ENCODE results near the gene NEU4. TPM values are rescaled to one million over a fixed set of nuclear protein-coding genes. Genes with fewer than 3 reads are reported as not detected.

The NEU4 gene
- total RNA-seq, 1 donor from 2014 or later: not detected

DNA sequence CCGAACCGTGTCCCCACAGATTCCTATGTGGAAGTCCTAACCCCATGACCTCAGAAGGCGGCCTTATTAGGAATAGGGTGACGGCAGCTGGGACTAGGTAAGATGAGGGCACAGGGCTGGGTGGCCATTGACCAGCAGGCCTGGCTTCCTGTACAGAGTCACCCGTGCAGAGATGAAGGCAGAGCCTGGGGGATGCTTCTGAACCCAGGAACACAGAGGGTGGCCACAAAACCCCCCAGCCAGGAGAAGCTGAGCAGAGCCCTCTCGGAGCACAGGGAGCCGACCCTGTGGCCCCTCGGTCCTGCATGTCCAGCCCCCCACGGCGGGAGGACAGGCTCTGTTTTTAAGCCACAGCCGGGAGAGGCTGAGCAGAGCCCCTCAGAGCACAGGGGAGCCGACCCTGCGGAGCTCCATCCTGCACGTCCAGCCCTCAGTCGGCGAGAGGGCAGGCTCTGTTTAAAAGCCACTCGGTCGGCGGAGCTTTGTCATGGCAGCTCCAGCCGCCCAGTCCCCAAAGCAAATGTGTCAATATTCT lies 47.0 kb downstream of the NEU4 start:
- H3K4me3 ChIP-seq (ENCODE audit: low read depth, low read length): no peak overlapping the region
- DNase-seq (ENCODE audit: low read depth): no peak
- TF ChIP-seq, protein P1, sequence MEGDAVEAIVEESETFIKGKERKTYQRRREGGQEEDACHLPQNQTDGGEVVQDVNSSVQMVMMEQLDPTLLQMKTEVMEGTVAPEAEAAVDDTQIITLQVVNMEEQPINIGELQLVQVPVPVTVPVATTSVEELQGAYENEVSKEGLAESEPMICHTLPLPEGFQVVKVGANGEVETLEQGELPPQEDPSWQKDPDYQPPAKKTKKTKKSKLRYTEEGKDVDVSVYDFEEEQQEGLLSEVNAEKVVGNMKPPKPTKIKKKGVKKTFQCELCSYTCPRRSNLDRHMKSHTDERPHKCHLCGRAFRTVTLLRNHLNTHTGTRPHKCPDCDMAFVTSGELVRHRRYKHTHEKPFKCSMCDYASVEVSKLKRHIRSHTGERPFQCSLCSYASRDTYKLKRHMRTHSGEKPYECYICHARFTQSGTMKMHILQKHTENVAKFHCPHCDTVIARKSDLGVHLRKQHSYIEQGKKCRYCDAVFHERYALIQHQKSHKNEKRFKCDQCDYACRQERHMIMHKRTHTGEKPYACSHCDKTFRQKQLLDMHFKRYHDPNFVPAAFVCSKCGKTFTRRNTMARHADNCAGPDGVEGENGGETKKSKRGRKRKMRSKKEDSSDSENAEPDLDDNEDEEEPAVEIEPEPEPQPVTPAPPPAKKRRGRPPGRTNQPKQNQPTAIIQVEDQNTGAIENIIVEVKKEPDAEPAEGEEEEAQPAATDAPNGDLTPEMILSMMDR (conservative IDR thresholded peaks at IDR 0.05; ENCODE audit: low read depth, low read length): no peak

DNA sequence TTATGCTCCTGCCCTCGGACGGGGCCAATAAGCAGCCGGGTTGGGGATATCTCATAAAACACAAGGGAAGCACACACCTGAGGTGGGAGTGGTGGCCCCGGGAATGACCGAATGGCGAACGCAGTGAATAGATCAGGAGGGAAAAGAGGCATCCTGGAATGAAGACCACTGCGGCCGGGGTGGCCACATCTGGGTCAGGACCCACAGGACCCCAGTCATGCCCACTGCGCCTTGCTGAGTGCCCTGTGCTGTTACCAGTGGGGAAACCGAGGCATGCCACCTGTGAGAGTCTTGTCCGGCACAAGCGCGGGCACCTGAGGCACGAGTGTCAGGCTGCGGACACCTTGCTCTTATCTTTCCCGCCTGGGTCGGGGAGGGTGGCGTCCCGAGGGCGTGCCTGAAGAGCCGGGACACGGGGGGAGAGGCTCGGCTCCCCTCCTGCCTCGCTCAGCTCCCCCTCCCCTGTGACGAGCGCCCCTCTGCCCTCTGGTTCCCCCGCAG lies 48.1 kb downstream of the NEU4 start:
- DNase-seq (ENCODE audit: low read depth): no peak
- TF ChIP-seq, protein P1 (conservative IDR thresholded peaks at IDR 0.05; ENCODE audit: low read depth, low read length): no peak
- H3K4me3 ChIP-seq (ENCODE audit: low read depth, low read length): no peak overlapping the region

DNA sequence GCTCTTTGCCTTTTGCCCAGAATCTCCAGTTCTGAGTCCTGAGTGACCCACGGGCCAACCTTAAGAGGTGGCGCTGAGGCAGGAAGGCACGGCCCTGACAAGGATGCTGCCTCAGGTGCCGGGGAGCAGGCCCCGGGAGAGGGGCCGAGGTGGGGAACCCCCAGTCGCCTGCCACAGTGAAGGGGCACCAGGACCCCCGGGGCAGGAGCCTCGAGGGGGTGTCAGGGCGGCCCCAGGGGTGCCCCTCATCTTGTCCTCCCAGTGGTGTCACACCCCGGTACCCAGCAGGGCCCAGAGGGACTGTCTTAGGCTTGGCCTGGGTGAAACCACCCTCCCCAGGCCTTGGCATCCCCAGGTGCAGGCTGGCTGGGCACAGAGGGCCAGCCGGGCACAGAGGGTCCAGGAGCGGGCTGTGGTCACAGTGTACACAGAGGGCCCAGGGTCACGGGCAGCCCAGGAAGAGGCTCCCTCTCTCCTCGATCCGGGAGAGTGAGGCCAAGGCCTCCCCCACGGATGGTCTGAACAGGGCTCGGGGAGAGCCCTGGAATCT lies 48.7 kb downstream of the NEU4 start:
- H3K4me3 ChIP-seq (ENCODE audit: low read depth, low read length): no peak overlapping the region
- TF ChIP-seq, protein P1 (conservative IDR thresholded peaks at IDR 0.05; ENCODE audit: low read depth, low read length): no peak
- DNase-seq (ENCODE audit: low read depth): no peak

DNA sequence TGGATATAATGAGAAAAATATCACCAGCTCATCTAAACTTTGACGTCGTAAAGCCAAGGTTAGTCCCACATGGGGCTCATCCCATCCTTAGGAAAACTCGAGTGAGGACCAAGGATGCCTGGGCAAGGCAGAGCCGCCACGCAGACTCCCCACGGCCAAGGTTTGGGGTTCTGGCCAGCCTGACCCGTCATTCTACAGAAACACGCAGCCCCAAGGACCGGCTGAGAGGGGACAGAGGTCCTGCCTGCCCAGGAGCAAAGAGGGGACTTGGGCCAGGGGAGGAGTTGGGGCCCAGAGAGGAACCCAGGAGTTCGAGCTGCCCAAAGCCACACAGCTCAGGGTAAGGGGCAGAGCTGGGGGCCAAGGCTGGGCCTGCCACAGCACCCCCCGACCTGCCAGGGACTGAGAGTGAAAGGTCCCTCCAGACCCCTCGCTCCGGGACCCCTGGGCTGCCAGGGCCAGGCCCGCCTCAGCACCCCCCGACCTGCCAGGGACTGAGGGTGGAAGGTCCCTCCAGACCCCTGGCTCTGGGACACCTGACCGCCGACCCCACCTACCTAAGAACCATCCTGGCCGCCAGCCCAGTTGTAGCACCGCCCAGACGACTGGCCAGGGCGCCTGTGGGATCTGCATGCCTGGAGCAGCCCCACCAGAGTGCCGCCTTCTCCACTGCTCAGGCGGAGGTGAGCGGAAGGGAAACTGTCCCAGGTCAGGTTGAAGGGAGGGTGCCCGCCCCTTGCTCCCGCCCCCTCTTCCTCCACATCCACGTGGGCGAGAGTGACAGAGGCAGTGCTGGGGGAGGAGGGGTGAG lies 49.4 kb downstream of the NEU4 start, which contains the start of gene PDCD1:
Gene PDCD1, minus strand, starts transcription at position 689 of the 811 bp plus-strand sequence. Its CDS starts 56 bp downstream, at position 633.
- TF ChIP-seq, protein P1 (conservative IDR thresholded peaks at IDR 0.05; ENCODE audit: low read depth, low read length): no peak
- no peak within 1 kb of the TSS for H3K4me3 ChIP-seq (ENCODE audit: low read depth, low read length)
- no peak for DNase-seq (ENCODE audit: low read depth)

DNA sequence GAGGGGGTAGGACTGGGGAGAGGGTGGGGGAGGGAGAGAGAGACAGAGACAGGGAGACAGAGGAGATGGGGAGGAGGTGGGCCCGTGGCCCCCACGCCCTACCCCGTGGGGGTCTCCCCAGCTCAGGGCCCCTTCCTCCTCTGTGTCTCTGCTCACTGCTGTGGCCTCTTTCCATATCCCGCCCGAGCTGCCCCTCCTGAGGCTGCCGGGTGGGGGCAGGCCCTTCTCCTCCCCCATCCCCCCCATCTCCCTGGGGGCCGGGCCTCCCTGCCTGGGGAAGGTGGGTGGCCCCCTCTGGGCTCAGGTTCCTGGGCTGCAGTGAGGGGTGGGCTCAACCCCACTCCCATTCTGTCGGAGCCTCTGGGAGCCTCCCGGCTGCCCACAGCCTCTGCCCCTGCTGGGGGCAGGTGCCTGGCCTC lies 50.0 kb downstream of the NEU4 start:
- no peak for DNase-seq (ENCODE audit: low read depth)
- TF ChIP-seq, protein P1 (conservative IDR thresholded peaks at IDR 0.05; ENCODE audit: low read depth, low read length): no peak
- no peak overlapping the region for H3K4me3 ChIP-seq (ENCODE audit: low read depth, low read length)

DNA sequence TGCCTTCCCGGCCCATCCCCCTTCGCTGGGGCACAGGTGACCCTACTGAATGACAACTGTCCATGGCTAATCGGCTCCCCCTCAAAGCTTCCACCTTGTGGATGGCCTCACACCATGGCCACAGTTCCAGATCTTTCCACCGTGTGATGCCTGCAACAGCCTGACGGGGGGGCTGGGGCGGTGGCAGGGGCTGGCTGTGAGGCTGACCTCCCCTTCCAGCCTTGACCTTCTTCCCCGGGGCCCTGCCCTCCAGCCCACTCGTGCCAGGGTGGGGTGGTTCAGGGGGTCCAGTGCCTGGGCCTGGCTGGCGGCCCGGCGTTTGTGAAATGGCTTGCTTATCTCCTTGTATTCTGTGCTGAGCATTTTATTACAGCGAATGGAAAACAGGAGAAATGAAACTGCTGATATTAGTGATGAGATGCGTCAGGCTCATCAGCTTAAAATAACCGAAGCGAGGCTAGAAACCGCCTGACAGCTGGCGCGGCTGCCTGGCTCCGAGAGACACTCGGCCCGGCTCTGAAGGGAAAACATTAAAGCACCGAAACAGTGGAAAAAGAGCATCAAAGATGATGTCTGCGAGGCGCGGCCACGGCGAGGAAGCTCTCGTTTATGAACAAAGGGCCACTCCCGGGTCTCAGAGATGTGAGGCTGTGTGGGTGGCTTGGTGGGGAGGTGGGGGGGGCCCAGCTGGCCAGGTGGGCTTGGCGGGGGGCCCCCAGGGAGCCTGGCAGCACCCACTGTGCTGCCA lies 50.6 kb downstream of the NEU4 start:
- no peak overlapping the region for H3K4me3 ChIP-seq (ENCODE audit: low read depth, low read length)
- TF ChIP-seq, protein P1 (conservative IDR thresholded peaks at IDR 0.05; ENCODE audit: low read depth, low read length): no peak
- no peak for DNase-seq (ENCODE audit: low read depth)
